GM18868 (cell line): ENCODE measurements around the gene COL6A5.
"Not testable (repeated sequence)": the region's sequence is repeated elsewhere in the genome, so short reads cannot be mapped to it uniquely, and the experiment has no call there.

Experiments
- ATAC-seq: cut with Tn5 transposase; IDR thresholded peaks from one replicate; pipeline ENCODE4 v1.9.1; 2021; ENCODE audit warnings: mild to moderate bottlenecking, moderate library complexity; ENCODE audit not compliant: unreplicated experiment

The COL6A5 gene

DNA sequence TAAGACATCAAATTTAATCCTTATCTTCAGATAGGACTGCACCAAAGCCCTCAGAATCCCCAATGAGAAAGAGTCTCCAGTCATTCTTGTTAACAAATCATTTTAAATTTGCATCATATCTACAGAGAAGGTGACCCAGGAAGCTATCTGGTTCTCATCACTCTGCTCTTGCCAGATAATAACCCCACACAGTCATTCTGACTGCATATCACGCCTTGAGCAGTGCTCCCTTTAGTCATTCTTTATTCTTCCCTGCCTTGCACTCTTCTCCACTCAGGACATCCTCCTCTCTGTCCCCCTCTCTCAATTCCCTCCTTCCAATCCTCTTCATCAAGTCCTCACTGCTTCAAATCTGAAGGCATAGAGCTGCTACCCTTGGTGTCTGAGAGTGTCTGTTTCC lies 87.8 kb downstream of the COL6A5 start:
- ATAC-seq = no peak

DNA sequence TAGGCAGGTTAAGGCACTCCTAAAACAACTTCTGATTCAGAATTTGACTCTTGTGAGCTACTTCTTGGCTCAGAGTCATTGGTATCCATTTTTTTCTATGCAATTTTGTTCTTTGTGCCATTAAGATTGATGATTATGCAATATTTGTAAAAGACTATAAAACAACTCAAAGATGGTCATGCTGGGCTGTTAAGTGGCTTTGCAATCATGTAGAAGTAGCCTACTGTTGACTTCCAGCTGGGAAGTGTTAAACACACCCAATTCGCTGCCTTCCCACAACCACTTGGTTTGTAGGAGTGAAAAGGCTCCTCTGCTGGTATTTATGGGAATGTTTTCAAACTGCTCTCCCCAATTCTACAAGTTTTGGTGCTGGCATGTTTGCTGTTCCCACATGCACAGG lies 96.8 kb downstream of the COL6A5 start:
- ATAC-seq = no peak

DNA sequence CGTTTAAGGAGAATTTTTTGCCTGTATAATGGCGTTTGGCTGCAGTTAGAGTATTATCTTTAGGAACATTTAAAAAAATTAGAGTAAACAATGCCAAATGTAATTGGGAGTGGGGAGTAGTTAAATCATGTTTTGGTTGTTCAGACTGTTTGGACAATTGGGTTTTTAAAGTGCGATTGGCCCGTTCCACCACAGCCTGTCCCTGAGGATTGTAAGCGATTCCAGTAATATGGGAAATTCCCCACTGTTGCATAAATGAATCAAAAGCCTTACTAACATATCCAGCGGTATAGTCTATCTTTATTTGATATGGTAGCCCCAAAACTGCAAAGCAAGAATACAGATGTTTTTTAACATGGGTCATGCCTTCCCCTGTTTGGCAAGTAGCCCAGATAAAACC lies 101.4 kb downstream of the COL6A5 start:
- ATAC-seq = not testable (repeated sequence)

DNA sequence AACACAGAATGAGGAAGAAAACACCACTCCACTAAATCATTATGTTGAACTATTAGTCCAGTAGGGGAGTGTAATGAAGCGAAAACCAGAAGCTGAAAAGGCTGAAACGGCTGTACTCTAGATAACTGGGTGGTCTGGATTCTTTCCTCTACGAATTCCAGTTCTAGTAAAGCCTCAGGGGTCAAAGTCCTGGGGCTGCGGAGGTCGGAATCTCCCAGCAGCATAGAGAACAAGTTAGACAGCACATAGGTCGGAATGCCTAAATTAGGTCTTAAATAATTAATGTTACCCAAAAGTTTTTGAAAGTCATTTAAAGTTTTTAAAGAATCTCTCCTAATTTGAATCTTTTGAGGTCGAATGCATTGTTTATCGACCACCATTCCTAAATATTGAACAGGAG lies 102.7 kb downstream of the COL6A5 start:
- ATAC-seq = not testable (repeated sequence)

DNA sequence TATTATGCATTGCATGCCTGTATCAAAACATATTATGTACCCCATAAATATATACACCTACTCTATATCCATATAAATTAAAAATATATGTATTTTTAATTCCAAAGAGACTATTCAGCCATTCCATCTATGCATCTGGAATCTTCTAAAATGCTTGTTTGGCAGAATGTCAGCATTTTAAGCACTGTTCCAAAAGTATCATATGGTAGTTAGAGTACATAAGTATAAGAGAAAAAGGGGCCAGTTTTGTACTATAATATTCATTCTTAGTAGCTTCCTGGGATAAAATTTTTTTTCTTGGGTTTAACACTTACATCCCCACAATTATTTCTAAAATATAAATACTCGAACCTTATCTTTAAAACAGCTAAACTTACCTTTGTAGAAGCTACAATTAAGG lies 111.1 kb downstream of the COL6A5 start:
- ATAC-seq = no peak

DNA sequence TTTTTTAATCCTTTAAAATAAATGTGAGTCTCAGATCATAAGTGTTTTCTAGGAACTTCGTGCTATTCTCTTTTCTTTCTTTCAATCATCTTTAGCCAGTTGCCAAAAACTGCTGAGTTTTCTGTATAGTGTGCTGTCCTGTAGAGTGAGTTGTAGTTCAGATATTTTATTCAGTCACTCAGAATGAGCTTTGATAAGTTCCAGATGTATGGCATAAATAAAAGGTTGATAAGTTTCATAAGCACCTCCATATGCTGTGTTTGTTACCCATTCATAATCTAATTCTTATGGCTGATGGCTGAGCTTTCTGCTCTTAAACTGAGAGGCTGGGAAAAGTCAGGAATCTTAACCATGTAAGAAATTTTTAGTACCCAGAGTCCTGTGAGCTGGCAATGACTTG lies 112.2 kb downstream of the COL6A5 start:
- ATAC-seq = no peak

DNA sequence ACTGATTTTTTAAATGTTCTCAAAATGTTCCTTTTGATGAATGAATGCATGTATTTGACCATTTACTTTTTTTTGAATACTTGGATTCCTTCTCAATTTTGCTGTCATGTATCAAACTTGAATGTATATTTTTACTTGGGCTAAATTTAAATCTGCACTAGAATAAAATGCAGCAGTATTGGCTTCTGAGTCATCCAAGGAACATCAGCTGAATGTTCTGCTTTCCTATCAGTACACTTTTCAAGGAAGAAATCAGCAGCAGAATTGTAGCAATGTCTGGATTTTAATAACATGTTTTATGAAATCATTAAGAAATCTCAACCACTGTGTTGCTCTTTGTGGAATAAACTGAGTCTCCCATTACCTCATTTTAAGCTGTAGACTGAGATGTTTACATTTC lies 114.5 kb downstream of the COL6A5 start:
- no peak for ATAC-seq

DNA sequence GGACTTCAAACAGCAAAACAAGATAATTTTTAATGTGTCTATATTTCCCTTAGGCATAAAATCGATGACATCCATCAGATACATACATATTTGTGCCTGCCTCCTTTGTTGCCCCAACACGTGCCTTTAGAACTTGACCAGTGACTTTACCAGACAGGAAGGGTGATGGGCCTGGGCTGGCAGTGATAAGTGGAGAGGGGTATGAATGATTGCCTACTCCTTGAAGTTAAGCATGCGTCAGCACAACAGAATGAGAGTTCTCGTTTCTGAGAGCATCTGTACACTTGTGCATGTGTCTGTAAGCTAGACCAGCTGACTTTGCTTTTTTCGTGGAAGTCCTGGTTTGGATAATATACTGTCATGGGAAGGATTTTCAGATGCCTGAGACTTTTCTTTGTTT lies 116.6 kb downstream of the COL6A5 start:
- no peak for ATAC-seq

DNA sequence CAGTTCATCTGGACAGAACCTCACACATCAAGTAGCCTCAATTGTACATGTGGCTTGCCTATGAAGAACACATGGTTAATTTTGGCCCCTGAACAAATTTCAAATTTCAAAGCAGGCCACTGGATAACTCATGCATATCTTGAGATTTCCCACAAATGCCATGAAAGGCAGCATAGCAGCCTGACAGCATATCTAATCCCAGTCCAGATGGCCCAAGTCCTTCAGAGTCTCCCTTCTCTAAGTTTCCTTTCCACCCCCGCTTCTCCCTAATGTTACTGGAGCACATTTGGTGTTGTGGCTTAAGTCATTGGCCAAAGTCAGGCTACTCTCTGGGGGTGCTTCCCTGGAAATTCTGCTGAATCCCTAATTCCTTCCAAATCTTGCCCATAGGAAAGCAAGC lies 117.7 kb downstream of the COL6A5 start:
- ATAC-seq = no peak

DNA sequence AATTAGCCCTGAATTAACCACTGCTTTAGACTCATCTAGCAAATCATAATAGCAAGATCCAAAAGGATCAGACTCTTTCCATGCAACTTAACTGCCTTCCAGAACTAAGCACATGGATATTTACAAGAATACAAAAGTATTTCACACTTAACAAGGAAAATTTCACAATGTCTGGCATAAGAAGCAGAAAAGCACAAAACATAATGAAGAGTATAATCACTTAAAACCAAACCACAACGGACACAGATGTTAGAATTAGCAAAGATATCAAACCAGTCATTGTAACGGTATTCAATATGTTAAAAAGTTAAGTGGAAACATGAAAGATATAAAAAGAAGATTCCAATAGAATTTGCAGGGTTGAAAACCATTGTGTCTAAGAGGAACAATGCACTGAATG lies 120.0 kb downstream of the COL6A5 start:
- ATAC-seq = no peak

DNA sequence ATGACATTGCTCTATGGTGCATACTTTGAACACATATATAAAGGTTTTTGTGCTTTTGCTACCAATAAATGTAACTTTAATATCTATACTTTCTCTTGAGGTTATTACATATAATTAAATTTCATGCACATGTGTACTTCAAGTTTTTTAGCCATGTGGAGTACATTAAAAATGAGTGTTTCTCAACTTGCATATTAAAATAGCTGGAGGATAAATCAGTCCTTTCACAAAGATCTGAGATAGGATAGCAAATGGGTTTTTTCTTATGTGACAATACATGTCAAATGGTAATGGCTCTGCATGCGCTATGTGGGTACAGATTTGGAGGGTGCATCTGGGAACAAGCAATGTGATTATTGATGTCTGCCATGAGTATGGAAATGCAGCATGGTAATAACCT lies 122.8 kb downstream of the COL6A5 start:
- no peak for ATAC-seq

DNA sequence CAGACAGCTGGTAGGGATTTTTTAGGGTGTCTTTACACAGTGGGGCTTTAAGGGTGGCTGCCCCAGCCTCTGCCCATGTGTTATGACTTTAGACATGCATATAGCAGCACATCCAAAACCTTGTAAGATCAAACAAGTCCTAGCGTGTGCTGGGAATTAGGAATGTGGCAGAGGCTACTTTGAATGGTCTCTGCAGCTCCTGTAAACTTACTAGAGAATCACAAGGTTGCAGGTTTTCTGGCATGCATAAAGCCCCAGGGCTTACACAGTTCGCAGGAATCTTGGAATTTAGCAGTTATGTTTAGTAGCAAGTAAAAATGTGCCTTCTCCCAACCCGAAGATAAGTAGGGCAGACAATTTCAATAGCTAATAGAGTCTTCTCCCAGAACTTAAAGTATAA lies 124.7 kb downstream of the COL6A5 start:
- ATAC-seq = no peak

DNA sequence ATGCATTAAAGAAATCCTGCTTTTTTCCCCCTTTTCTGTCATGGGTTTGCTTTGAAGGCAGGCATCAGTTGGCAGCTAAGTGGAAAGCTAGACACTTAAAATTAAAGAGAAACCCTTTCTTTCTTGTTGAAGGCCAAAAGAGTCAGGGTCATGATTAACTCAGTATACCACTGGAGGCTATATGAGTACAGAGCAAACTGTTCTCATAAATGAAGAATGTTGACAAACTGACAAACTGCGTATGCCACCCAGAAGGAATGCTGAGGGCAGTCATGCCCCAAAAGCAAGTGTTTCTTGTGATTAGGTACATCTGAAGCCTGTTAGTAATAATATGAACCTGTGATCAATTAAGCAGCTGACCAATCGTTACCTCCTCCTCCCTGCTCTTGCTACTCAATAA lies 127.9 kb downstream of the COL6A5 start:
- ATAC-seq = no peak

DNA sequence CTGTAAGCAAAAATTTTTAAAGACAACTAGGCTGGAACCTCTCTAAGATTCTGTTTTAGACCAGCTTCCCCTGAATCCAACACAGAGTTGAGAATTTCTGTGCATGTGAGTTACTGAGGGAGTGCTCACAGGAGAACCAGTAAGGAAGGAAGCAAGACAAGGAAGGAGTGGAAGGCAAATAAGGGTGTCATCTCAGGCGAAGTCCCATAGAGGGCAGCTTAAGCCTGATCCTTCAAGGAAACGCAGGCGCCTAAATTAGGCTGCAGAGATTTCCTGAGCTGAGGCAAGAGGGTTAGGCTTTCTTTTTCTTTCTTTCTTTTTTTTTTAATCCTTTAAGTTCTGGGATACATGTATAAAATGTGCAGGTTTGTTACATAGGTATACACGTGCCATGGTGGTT lies 135.3 kb downstream of the COL6A5 start:
- no peak for ATAC-seq

DNA sequence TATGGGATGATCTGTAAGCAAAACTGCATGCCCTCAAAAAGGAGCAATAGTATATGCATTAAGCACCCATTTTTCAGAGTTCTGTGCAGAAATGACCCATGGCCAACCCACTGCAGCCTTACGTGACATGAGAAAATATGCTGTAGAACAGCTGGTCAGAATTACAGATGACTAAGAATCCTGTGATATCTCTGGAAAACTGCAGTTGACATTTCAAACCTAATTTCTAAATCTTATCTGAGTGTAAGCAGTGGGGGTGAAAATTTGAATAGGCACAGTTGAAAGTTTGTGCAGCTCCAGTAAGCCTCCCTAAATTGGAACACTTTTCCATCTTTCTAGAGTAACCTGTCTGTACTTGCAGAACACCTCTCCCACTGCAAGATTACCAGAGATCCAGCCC lies 142.8 kb downstream of the COL6A5 start:
- ATAC-seq = no peak

DNA sequence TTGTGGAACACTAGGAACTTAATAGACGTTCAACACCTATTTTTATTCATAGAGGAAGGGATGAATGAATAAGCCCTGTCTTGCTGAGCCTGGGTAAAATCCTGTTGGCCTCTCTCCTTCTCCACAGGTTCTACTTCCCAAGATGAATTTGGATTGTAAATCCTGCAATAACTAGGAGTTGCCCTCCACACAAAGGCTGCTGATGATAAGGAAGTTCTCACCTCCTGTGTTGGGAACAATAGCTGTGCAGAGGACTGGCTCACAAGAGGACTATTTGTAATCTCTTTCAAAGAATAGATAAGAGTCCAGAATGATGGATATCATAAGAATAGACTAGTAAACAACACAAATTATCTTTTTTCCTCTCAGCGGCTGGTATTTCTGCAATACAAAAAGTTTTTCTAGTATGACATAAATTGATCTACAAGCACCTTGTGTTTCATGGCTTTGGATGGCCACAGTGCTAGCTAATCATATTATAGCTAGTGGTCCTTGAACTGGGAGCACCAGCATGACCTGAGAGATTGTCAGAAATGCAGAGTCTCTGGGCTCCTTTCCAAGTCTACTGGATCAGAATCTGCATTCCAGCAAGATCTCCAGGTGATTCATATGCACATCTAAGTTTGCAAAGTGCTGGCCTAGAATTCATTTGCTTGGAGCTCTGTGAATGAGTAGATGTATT lies 143.4 kb downstream of the COL6A5 start:
- no peak for ATAC-seq

DNA sequence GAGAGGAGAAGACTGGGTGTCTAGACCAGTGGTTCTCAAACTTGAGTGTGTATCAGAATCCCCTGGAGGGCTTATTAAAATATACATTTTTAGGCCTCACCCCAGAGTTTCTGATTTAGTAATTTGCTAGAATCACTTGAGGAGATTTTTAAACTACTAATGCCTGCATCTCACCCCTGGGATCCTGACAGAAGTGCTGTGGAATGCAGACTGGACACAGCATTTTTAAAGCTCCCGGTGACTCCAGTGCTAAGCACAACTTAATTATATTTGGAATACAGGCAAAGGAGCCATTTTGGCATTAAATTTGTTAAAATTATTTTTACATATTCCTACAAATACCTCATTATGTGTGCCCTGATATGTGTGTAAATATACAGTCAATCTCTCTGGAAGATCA lies 144.8 kb downstream of the COL6A5 start:
- ATAC-seq = no peak

DNA sequence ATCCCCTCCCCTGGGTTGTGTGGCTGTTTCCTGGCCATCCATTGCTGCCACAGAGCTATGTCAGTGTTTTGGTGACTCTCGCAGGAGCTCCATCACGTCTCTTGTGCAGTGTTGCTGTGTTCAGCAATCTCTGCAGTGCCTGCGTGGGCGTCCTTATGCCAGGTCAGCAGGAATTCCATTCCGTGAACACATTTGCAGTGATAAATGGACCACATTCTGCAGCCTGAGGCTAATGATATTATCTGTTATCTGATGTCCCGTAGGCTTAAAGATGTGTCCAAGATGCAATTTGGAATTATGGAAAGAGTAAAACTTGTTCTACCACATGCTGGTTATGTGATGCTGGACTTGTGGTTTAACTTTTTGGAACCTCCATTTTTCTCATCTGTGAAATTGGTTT lies 146.0 kb downstream of the COL6A5 start:
- no peak for ATAC-seq

DNA sequence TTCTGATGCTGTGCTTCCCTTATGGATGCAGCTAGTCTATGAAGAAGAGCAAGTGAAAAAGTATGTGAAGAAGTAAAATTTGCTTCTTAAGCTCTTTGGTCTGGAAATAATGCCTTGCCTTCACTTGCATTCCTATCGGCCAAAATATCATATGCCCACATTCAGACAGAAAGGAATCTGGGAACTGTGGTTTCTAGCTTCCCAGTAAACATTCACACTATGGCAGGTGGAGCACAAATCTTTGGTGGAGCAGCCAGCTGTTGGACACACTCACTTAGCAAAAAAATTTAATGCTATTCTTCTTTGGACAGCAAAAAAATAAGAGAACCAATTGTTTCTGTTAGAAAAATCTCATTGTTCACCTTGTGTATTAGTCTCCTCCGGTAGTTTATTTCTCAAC lies 159.2 kb downstream of the COL6A5 start:
- no peak for ATAC-seq

DNA sequence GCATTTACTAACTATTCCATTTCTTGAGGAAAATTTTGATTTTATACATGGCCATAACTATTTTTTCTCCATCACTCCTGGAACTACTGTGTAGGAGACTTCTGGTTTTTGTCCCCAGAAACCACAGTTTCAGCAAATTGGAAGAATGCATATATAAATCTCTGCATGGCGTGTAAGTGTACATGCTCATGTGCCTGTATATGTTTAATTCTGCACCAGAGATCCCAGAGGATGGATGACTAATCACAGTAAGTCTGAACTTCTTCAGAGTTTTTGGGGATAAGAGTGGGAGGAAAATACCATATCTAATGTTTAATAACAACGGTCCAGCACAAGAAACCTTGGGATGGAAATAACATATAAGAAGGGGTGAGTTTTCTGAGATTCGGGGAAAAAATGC lies 160.6 kb downstream of the COL6A5 start:
- no peak for ATAC-seq

DNA sequence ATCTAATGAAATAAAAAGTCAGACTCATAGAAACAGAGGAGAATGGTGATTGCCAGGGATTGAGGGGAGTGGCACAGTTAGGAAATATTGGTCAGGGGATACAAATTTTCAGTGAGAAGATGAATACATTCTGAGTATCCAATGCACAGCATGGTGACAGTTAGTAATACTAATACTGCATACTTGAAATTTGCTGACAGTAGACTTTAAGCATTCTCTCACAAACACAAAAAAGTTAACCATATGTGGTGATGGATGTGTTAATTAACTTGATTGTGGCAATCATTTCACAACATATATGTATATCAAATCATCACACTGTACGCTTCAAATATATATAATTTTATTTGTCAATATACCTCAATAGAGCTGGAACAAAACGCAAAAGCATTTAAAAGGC lies 162.3 kb downstream of the COL6A5 start:
- no peak for ATAC-seq

DNA sequence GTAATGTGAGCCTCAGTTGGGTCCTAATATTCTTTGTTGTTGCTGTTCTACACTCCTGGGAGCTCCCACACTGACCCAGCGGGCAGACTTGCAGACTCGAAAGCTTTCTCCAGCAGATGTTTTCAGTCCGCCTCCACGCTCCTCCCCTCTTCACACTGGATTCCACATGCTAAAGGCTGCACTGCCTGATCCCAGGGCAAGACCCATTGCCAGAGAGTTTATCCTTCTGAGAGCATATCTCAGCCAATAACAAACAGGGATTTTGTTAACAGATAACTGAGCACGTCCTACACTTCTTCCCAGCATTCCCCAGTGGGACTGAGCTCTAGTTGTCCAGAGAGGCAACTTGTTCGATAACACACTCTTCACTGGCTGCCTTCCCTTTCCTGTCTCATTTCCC lies 163.5 kb downstream of the COL6A5 start:
- no peak for ATAC-seq

DNA sequence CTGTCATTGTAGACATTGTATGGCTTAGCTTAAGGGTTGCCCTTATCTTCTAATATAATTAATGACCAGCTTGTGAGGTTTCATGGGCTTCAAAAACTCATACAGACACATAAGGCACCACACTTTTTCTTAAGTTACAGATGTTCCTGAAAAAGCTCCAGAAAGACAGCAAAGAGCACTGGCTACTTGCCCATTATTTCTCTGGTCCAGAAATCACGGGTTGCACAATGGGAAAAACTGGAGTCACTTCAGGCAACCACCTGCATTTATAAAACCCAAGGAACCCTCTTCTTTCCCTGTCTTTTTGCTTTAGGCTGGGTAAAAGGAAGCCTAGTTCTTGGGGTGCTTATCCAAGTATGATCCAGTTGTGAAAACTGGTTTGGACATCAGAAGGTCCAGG lies 169.2 kb downstream of the COL6A5 start:
- no peak for ATAC-seq

DNA sequence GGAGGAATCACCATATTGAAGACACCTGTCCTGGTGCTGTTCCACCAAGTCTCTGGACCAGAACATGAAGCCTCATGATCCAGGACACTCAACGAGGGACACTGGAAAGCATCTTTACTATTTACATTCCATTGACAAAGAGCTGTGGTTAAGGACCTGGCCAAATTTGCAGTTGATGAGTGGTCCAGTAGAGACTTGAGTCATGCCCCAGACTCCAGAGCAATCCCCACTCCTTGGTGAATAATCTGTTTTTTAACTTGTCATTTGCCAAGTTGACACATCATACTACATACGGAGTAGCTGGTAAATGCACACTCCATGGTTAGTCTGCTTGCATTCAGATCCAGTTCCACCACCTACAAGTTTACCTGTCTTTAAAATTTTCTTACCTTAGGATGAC lies 170.3 kb downstream of the COL6A5 start:
- no peak for ATAC-seq
